Kidney tubule cell (primary cell): ENCODE data around the gene BNIP3.

Experiments
- DNase-seq: peaks from one replicate; pipeline ENCODE4 v3.0.0-alpha.2; 2018; ENCODE audit warnings: low spot score

Gene BNIP3

DNA sequence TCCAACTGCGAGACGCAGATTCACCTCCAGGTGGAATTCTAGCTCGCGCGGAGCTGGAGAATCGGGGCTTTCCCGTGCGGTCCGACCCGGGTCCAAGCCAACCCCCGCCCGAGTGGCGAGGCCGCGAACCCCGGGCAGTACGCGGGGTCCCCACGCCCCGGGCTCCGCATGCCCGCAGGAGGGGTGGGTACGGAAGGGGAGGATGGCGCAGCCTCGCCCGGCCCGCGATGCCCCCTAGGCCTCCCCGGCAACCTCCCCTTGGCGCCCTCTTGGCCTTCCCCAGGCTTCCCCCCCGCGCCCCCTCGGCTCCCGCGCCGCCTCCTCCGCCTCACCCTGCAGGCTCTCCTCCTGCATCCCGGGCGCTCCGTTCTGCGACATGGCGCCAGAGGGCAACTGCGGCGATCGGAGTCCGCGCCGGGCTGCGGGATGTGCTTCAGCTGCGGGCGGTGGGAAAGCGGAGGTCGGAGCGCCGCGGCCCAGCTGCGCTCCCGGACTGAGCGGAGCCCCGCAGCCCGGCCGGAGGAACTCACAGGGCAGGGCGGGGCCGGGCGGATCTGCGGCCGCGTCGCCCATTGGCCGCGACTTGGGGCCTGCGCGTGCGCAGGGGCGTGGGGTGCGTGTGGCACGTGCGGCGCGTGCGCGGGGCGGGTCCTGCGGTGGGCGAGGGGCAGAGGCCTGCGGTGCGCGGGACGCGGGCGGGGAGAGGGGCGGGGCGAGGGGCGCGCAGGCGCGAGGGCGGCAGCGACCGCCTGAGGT, at the start of gene BNIP3:
BNIP3 (minus strand) TSS at position 495 of the 756 bp plus-strand sequence; CDS start at position 378, 117 bp downstream.
- peak; percentile 96 for DNase-seq

DNA sequence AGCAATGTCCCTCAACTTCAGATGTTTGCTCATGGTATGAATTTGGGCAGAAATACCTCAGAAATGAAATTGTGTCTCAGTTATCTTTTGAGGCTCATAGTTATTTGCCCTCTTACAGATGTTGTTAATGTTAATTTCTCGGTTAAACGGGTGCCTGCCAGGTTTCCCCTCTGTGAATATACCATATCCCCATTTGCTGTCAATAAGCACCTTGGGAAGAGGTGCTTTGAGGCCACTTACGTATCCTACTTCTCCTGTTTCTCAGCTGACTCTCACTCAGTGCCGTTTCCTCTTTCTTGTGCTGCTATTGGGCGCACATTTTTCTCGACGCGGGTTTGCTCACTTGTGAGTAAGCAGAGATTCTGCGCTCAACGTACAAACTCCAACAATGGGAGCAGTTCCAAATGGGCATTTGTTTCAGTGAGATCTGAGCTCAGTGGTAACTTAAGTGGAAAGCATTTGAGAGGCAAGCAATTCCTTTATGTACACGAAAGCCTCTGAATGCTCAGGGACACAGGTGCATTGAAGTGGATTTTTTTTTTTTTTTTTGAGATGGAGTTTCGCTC, 49.3 kb upstream of the BNIP3 start:
- no peak for DNase-seq

DNA sequence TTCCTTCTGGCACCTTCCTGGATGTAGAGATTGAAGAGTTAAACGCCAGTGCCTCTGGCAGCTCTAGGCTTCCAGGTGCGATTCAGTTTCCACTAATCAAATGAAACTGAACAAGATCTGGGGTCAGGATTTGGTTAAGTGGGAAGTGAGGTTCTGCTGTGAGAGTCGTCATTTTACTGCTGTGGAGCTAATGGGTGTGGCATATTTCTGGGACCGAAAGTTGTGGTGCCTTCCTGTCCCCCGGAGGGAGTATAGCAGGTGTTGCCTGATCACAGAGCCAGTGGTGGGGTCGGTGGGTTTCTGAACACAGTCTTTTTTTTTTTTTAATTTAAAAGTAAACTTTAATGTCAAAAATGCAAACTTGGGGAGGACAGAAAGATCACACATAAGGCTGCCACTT, 47.0 kb upstream of the BNIP3 start:
- DNase-seq, result no peak

- peak; percentile 43 for DNase-seq
Measured at GRCh38 chr10:132027423-132027983, 45.8 kb upstream of the BNIP3 start.

DNA sequence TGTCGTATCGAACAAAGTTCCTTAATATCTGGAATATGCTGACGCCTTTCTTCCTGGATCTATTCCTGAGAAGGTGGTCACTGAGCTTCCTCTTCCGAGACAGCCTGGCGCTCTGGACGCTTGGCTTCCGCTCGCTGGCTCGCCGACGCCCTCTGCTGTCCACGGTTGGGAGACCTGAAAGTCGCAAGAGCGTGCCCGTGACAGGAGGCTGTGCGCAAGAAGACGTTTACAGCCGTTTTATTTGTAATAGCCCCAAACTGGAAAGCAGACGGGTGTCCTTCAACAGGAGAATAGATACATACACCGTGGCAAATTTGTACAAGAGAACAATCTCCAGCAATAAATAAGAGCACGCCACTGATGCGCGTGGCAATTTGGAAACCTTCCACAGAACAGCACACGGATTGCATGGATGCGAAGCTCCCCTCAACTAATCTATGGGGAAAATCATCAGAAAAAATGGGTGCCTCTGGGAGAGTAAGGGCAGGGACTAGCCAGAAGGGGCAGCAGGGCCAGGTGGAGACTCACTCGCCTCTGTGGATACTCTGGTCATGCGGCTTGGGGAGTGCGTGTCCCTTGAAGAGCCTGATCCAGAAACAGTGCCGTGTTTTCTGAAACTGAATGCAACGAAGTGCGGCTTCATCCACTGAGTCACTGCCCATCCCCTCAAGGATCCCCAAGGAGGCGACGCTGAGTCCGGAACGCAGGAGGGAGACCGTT, 41.5 kb upstream of the BNIP3 start:
- DNase-seq, result peak; percentile 78

DNA sequence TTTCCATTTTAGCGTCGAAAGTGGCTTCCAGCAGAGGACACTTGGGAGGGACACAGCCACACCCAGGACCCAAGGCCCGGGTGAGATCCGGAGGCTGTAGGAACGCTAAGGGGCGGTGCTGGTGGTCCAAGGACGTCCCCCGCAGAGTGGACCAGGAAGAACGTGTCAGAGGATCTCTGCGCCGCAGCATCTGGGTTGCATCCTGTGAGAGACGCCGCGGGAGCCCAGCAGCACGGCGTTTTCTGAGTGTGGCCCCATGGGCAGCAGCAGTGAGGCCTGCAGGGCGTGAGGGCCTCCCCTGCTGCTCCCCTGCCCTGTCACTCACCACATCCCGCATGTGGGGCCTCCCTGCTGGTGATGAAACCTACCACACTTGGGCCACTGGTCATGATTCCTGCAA, 40.5 kb upstream of the BNIP3 start:
- DNase-seq, result no peak

- no peak for DNase-seq
Measured at GRCh38 chr10:132021504-132022143, 39.9 kb upstream of the BNIP3 start.

- DNase-seq, result no peak
Measured at GRCh38 chr10:132021046-132021445, 39.3 kb upstream of the BNIP3 start.

DNA sequence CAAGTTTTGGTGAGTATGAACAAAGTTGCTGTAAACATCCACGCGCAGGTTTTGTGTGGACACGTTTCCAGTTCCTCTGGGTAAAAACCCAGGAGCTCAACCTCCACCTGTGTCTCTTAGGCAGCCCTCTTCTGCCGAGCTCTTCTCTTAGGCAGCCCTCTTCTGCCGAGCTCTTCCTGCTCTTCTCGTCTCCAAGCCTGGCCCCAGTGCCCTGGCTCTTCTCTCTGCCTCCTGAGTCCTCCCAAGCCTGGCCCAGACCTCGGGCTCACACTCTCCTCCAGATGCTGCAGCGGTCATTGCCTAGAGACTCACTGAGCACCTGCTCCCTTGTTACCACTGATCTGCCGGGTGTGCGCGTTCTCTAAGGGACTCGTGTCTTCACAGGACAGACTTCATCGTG, 38.7 kb upstream of the BNIP3 start:
- DNase-seq, result no peak

DNA sequence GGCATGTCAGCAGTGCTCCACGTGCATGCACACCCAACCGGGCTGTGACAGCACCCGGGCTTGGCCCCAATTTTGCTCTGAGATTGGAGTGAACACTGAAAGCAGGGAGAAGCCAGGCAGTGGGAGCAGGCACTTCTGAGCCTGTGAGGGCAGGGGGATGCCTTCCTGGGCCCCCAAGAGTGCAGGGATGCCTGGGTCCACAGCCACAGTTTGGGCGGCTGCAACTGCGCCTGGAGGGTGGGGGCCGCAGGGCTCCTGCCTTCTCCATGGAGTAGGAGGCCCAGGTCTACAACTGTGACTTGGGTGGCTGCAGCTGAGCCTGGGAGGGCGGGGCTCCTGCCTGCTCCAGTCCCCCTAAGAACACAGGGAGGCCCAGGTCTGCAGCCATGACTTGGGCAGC, 37.6 kb upstream of the BNIP3 start:
- no peak for DNase-seq

GRCh38 chr10:132018446-132018845, 36.7 kb upstream of the BNIP3 start:
- no peak for DNase-seq

- no peak for DNase-seq
Measured at GRCh38 chr10:132016514-132016913, 34.8 kb upstream of the BNIP3 start.

DNA sequence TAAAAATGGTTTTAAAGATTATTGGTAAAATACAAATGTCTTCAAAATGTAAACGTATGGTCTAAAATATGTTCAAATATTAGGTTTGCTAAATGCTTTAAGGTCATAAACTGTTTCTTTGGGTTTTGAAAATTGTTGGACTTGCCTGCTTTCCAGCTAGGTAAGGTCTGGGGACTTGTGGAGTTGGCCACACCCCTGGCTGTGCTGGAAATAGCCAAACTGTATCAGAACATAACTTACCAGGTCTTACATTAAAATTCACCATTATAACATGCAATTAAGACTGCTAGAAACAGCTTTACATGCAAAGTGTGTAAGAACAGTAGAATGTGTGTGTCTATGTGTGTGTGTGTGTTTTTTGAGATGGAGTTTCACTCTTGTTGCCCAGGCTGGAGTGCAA, 29.7 kb upstream of the BNIP3 start:
- DNase-seq, result no peak

GRCh38 chr10:132011024-132011423, 29.3 kb upstream of the BNIP3 start:
- no peak for DNase-seq

- no peak for DNase-seq
Measured at GRCh38 chr10:132010483-132010882, 28.8 kb upstream of the BNIP3 start.

- no peak for DNase-seq
Measured at GRCh38 chr10:132009575-132009974, 27.9 kb upstream of the BNIP3 start.

DNA sequence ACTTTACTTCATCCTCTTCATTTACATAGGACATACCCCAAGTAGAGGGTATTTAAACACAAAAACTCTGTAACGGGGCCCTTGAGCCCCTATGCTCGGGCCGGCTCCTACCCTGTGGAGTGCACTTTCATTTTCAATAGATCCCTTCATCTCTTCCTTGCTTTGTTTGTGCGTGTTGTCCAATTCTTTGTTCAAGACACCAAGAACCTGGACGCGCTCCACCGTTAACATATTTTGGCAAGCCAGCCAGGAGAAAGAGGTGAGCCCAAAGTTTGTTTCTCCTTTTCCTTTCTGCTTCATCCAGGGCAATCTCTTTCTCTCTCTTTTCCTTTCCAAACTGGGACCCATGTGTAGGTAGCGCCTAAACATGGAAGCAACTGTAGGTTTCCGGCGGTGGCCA, 26.0 kb upstream of the BNIP3 start:
- no peak for DNase-seq

DNA sequence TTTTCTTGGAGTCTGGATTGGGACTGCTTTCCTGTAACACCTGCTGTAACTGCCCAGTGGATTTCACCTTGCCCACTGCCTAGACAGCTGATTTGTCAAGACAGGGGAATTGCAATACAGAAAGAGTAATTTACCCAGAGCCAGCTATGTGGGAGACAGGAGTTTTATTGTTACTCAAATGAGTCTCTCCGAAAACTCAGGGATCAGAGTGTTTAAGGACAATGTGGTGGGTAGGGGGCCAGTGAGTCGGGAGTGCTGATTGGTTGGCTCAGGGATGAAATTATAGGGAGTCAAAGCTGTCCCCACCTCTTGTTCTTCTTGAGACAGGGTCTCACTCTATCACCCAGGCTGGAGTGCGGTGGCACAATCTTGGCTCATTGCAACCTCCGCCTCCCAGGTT, 25.2 kb upstream of the BNIP3 start:
- no peak for DNase-seq

DNA sequence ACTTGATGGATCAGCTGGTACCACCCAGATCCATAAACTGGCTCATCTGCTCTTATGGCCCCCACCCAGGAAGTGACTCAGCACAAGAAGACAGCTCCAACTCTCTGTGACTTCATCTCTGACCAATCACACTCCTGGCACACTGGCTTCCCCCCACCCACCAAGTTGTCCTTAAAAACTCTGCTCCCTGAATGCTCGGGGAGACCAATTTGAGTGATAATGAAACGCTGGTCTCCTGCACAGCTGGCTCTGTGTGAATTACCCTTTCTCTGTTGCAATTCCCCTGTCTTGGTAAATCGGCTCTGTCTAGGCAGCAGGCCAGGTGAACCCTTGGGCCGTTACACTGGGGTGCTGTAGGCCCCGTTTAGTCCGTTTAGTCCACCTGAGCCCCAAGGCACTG, 23.4 kb upstream of the BNIP3 start:
- DNase-seq, result no peak

GRCh38 chr10:132004052-132004451, 22.3 kb upstream of the BNIP3 start:
- no peak for DNase-seq

GRCh38 chr10:132003282-132003924, 21.7 kb upstream of the BNIP3 start:
- DNase-seq, result no peak

GRCh38 chr10:132002004-132002403, 20.3 kb upstream of the BNIP3 start:
- no peak for DNase-seq
